Thyroid gland (tissue), 4 donors: ENCODE data around the gene RETSAT.

Experiments
- POLR2A ChIP-seq, 2 donors: fragments of 450-650 bp; IDR thresholded peaks; one replicate each; pipeline ENCODE4 v1.6.1; 2017; ENCODE audit warnings: antibody characterized with exemption in 2 of 2, mild to moderate bottlenecking in 2 of 2, moderate library complexity in 1 of 2
- TF ChIP-seq, protein P1 (sequence below), 6 experiments: fragments of 200-600 bp in 3 of 6; fragments of 450-650 bp in 3 of 6; sonication (generic) in 3 of 6; IDR thresholded peaks; one replicate each; pipeline ENCODE4 v1.5.1; 2016 to 2019; ENCODE audit warnings: antibody characterized with exemption in 6 of 6, mild to moderate bottlenecking in 2 of 6, inconsistent platforms in 1 of 6, moderate library complexity in 1 of 6

DNA sequence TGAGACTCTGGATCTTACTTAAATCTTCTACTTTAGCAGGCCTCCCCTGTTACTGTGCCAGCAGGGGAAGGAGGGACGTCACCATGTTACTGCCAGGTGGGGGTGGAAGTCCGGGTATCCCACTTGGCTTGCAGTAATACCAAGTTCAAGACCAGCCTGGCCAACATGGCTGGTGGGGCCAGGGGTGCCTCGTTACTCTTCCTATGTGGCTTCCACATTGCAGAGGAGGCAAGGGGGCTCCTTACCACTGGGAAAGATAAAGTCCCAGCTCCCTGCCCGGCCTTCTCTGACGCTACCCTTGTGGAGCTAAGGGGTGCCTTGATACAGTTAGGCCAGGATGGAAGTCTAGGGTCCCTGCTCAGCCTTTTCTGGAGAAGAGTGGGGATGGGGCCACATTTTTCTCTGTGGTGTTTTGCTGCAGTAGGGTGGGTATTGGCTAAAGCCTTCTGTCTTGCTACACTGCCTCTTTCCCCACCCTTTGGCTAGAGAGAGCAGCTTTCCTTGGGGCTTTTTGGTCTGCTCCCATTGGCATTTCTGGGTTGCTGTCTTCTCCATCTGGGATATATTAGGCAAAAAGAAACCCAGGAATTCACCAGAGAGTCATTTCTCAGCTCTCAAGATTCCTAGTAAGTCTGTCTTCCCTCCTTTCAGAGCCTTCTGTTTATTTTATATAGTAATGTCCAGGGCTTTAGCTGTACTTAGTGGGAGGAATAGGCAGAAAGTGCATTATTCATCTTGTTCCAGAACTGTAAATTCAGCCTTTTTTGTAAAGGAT, 22.1 kb upstream of the RETSAT start:
- TF ChIP-seq, protein P1, sequence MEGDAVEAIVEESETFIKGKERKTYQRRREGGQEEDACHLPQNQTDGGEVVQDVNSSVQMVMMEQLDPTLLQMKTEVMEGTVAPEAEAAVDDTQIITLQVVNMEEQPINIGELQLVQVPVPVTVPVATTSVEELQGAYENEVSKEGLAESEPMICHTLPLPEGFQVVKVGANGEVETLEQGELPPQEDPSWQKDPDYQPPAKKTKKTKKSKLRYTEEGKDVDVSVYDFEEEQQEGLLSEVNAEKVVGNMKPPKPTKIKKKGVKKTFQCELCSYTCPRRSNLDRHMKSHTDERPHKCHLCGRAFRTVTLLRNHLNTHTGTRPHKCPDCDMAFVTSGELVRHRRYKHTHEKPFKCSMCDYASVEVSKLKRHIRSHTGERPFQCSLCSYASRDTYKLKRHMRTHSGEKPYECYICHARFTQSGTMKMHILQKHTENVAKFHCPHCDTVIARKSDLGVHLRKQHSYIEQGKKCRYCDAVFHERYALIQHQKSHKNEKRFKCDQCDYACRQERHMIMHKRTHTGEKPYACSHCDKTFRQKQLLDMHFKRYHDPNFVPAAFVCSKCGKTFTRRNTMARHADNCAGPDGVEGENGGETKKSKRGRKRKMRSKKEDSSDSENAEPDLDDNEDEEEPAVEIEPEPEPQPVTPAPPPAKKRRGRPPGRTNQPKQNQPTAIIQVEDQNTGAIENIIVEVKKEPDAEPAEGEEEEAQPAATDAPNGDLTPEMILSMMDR (IDR thresholded peaks at IDR 0.05): no peak
- no peak for TF ChIP-seq POLR2A (IDR thresholded peaks at IDR 0.05)
